Testis (tissue), 3 donors: Measurements from ENCODE around the gene SLC16A1. TPM values are rescaled to one million over a fixed set of nuclear protein-coding genes. Genes with fewer than 3 reads are reported as not detected.

ENCODE experiments used
- DNase-seq: peaks from one replicate; pipeline ENCODE4 v3.0.0-alpha.2; 2019
- H3K27ac ChIP-seq, 2 donors: fragments of 200-600 bp; sonication (generic); one replicate each; pipeline ENCODE4 v1.5.1; 2019
- H3K27me3 ChIP-seq: fragments of 200-600 bp; sonication (generic); one replicate; pipeline ENCODE4 v1.5.1; 2019
- H3K36me3 ChIP-seq: fragments of 200-600 bp; sonication (generic); one replicate; pipeline ENCODE4 v1.5.1; 2017; ENCODE audit warnings: low read depth; ENCODE audit errors: missing control alignments
- H3K4me1 ChIP-seq: fragments of 200-600 bp; sonication (generic); one replicate; pipeline ENCODE4 v1.5.1; 2019
- H3K4me3 ChIP-seq, 2 donors: fragments of 200-600 bp; sonication (generic); one replicate each; pipeline ENCODE4 v1.5.1; 2017 to 2019
- H3K9me3 ChIP-seq: fragments of 200-600 bp; sonication (generic); one replicate; pipeline ENCODE4 v1.5.1; 2017
- POLR2A ChIP-seq: fragments of 450-650 bp; IDR thresholded peaks from one replicate; pipeline ENCODE4 v1.6.1; 2017; ENCODE audit warnings: antibody characterized with exemption, mild to moderate bottlenecking, moderate library complexity
- WGBS, 2 donors: methylation state at CpG; one replicate each; pipeline ENCODE4 v1.1.5; 2018; 5-methylcytosine and 5-hydroxymethylcytosine counted together
- intact Hi-C: fragments of 100-400 bp; cut with DNase I; formaldehyde crosslinking; loops from one replicate; pipeline ENCODE4 v1.15.1; 2023; ENCODE audit warnings: low total_unique reads
- polyA plus RNA-seq: library from polyadenylated mRNA; stranded (reverse); fragments of 350-450 nt; fragmentation: Illumina TruSeq; extraction: RNeasy Lipid Tissue Mini Kit (QIAGEN cat#74804); gene quantifications from one replicate; pipeline ENCODE4 v1.2.3, GENCODE V29; 2014; ENCODE audit warnings: low read depth, low replicate concordance; ENCODE audit not compliant: insufficient read depth
- total RNA-seq, 2 donors: library from RNA; depleted of rRNA; stranded (reverse); fragments of >200 nt; gene quantifications; one replicate each; pipeline ENCODE4 v1.2.3, GENCODE V29; 2016
- TF ChIP-seq, protein P1 (sequence below), 3 experiments: fragments of 450-650 bp in 2 of 3; fragments of 200-600 bp in 1 of 3; sonication (generic) in 1 of 3; IDR thresholded peaks; one replicate each; pipeline ENCODE4 v1.5.1; 2016 to 2019; ENCODE audit warnings: antibody characterized with exemption in 3 of 3, mild to moderate bottlenecking in 2 of 3, moderate library complexity in 1 of 3

SLC16A1 gene
- total and polyA plus RNA-seq, 3 donors from 2014 or later, result 70.3 to 130 (median 102) TPM

DNA sequence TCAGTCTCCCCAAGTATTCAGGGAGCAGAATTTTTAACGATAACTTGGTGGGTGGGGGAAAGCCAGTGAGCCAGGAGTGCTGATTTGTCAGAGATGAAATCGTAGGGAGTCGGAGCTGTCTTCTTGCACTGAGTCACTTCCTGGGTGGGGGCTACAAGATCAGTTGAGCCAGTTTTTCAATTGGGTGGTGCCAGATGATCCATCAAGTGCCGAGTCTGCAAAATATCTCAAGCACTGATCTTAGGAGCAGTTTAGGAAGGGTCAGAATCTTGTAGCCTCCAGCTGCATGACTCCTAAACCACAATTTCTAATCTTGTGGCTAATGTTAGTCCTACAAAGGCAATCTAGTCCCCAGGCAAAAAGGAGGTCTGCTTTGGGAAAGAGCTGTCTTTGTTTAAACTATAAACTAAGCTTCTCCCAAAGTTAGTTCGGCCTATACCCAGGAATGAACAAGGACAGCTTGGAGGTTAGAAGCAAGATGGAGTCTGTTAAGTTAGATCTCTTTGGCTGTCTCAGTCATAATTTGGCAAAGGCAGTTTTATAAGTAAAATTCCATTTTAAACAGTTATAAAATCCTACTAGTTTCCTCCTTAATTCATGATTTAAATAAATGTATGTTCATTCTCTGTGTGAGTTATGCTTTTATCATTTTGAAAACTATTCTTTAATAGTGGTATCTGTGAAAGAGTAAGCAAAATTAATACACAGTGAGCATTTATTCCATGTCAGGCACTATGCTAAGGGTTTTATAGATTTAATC, 51.7 kb downstream of the SLC16A1 start:
- no peak overlapping the region for H3K27ac ChIP-seq

DNA sequence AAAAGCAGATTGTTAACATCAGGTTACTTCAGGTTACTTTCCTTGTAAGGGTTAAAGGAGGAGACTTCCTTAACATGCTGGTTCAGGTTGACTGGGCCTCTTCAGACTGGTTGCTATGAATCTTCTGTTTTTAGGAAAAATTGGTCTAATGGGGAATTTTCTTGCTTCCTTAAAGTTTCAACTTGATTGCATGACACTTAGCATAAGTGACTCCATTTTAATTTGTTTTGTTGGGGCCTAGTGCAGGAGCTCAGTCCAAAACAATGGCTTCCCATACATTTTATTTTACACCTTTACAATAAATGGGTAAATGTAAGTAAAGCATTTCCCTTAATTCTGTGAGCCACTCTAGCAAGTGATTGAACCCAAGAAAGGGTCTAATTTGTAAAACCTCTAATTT, 53.8 kb downstream of the SLC16A1 start:
- DNase-seq, result no peak
- intact Hi-C loops, result no loop called here
- TF ChIP-seq, protein P1, sequence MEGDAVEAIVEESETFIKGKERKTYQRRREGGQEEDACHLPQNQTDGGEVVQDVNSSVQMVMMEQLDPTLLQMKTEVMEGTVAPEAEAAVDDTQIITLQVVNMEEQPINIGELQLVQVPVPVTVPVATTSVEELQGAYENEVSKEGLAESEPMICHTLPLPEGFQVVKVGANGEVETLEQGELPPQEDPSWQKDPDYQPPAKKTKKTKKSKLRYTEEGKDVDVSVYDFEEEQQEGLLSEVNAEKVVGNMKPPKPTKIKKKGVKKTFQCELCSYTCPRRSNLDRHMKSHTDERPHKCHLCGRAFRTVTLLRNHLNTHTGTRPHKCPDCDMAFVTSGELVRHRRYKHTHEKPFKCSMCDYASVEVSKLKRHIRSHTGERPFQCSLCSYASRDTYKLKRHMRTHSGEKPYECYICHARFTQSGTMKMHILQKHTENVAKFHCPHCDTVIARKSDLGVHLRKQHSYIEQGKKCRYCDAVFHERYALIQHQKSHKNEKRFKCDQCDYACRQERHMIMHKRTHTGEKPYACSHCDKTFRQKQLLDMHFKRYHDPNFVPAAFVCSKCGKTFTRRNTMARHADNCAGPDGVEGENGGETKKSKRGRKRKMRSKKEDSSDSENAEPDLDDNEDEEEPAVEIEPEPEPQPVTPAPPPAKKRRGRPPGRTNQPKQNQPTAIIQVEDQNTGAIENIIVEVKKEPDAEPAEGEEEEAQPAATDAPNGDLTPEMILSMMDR (IDR thresholded peaks at IDR 0.05), result no peak
- TF ChIP-seq POLR2A, result no peak

More for the DNA sequence above, 51.7 kb downstream of the SLC16A1 start:
- no peak overlapping the region for H3K4me3 ChIP-seq
- intact Hi-C loops, result no loop called here
- no peaks in the 10 kb centered on the region for H3K4me1 ChIP-seq
- H3K36me3 ChIP-seq, result no peaks in the 10 kb centered on the region
- TF ChIP-seq POLR2A, result no peak
- TF ChIP-seq, protein P1 (IDR thresholded peaks at IDR 0.05), result no peak
- DNase-seq, result no peak
- no peaks in the 10 kb centered on the region for H3K27me3 ChIP-seq
- WGBS, 2 donors, result 81 to 92% methylated on average over 5 of the region's 5 CpGs
- no peaks in the 10 kb centered on the region for H3K9me3 ChIP-seq

DNA sequence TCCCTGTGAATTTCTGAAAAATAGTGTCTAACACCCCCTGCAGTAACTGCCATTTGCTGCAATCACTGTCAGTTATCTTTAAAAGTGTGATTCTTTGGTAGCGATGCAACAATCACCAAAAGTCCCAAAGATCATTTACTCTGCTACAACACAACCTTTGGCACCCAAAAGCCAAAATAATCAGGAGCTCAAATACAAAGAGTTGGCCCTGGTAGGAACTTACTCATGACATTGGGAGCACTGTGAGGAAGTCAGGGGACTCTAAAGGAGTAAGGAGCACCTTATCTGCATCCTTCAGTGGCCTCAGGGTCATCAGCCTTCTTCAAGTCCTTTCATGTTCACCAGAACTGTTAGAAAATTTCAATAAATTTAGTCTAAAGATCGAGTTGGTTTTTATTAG, 54.6 kb downstream of the SLC16A1 start:
- no peak for DNase-seq
- no peak for TF ChIP-seq POLR2A
- TF ChIP-seq, protein P1 (IDR thresholded peaks at IDR 0.05), result no peak
- Histone ChIP-seq H3K9me3 (no peaks in the 10 kb centered on the region), H3K36me3 (no peaks in the 10 kb centered on the region), H3K4me3 (no peak overlapping the region), H3K4me1 (no peaks in the 10 kb centered on the region), H3K27ac (no peak overlapping the region), H3K27me3 (no peaks in the 10 kb centered on the region)
- 83 to 86% methylated on average over 2 of the region's 2 CpGs for WGBS, 2 donors
- intact Hi-C loops, result no loop called here

More for the DNA sequence above, 53.8 kb downstream of the SLC16A1 start:
- no peak overlapping the region for H3K27ac ChIP-seq
- no peaks in the 10 kb centered on the region for H3K4me1 ChIP-seq
- H3K36me3 ChIP-seq, result no peaks in the 10 kb centered on the region
- no peaks in the 10 kb centered on the region for H3K27me3 ChIP-seq
- H3K9me3 ChIP-seq, result no peaks in the 10 kb centered on the region
- H3K4me3 ChIP-seq, result no peak overlapping the region

DNA sequence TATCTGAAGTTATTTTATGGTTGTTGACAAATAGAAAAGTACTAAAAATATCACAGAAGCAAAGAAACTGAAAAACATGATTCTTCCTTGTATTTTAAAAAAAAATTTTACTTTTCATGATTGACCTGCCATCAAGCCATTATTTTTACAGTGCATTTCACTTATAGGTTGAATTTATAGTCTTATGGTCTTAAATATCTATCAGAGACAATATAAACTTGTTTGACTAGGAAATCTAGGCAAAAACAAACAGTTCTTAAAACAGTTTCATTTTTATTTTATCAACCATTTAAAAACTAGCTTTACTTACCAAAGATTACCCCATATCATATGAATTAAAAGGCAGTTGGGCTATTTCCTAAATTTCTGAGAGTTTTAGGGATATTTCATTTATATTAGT, 59.2 kb downstream of the SLC16A1 start:
- DNase-seq, result no peak
- no peaks in the 10 kb centered on the region for H3K9me3 ChIP-seq
- no peaks in the 10 kb centered on the region for H3K27me3 ChIP-seq
- no peak overlapping the region for H3K27ac ChIP-seq
- TF ChIP-seq, protein P1 (IDR thresholded peaks at IDR 0.05), result no peak
- no peak for TF ChIP-seq POLR2A
- intact Hi-C loops, result no loop called here
- H3K36me3 ChIP-seq, result no peaks in the 10 kb centered on the region
- no peaks in the 10 kb centered on the region for H3K4me1 ChIP-seq
- H3K4me3 ChIP-seq, result no peak overlapping the region

DNA sequence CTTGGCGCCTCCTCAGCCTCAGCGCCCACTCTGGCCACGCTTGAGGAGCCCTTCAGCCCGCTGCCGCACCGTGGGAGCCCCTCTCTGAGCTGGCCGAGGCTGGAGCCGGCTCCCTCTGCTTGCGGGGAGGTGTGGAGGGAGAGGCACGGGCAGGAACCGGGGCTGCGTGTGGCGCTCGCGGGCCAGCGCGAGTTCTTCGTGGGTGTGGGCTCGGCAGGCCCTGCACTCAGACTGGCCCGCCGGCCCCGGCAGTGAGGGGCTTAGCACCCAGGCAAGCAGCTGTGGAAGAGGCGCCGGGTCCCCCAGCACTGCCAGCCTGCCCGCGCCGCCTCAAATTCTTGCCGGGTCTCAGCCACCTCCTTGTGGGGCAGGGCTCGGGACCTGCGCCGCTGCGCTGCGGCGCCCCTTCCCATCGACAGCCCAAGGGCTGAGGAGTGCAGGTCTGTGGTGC, 61.4 kb downstream of the SLC16A1 start:
- Histone ChIP-seq H3K4me1 (no peaks in the 10 kb centered on the region), H3K9me3 (no peaks in the 10 kb centered on the region), H3K4me3 (no peak overlapping the region), H3K27ac (no peak overlapping the region), H3K36me3 (no peaks in the 10 kb centered on the region), H3K27me3 (no peaks in the 10 kb centered on the region)
- 78% methylated on average over 35 of the region's 35 CpGs; no CpG with 5 or more reads in 1 of the 2 donors for WGBS, 2 donors
- TF ChIP-seq POLR2A, result no peak
- TF ChIP-seq, protein P1 (IDR thresholded peaks at IDR 0.05), result no peak
- intact Hi-C loops, result no loop called here
- no peak for DNase-seq
